ENCODE measurements around the gene RGS6. TPM values are rescaled to one million over a fixed set of nuclear protein-coding genes. Genes with fewer than 3 reads are reported as not detected.

The RGS6 gene
- total RNA-seq, 1 donor from 2014 or later, result not detected

GRCh38 chr14:72594099-72594901, 662.1 kb downstream of the RGS6 start:
- H3K36me3 ChIP-seq (ENCODE audit: control insufficient read depth, insufficient read depth, low read length), result no peaks in the 10 kb centered on the region
- DNase-seq (ENCODE audit: low read depth), result no peak
- H3K4me3 ChIP-seq (ENCODE audit: low read depth, low read length), result no peak overlapping the region
- no peaks in the 10 kb centered on the region for H3K27me3 ChIP-seq (ENCODE audit: control insufficient read depth, insufficient read depth, low read length)
- TF ChIP-seq, protein P1, sequence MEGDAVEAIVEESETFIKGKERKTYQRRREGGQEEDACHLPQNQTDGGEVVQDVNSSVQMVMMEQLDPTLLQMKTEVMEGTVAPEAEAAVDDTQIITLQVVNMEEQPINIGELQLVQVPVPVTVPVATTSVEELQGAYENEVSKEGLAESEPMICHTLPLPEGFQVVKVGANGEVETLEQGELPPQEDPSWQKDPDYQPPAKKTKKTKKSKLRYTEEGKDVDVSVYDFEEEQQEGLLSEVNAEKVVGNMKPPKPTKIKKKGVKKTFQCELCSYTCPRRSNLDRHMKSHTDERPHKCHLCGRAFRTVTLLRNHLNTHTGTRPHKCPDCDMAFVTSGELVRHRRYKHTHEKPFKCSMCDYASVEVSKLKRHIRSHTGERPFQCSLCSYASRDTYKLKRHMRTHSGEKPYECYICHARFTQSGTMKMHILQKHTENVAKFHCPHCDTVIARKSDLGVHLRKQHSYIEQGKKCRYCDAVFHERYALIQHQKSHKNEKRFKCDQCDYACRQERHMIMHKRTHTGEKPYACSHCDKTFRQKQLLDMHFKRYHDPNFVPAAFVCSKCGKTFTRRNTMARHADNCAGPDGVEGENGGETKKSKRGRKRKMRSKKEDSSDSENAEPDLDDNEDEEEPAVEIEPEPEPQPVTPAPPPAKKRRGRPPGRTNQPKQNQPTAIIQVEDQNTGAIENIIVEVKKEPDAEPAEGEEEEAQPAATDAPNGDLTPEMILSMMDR (IDR thresholded peaks at IDR 0.05; ENCODE audit: insufficient read depth, low read length, poor library complexity, severe bottlenecking), result no peak

- no peaks in the 10 kb centered on the region for H3K36me3 ChIP-seq (ENCODE audit: control insufficient read depth, insufficient read depth, low read length)
- DNase-seq (ENCODE audit: low read depth), result no peak
- no peaks in the 10 kb centered on the region for H3K27me3 ChIP-seq (ENCODE audit: control insufficient read depth, insufficient read depth, low read length)
- TF ChIP-seq, protein P1 (IDR thresholded peaks at IDR 0.05; ENCODE audit: insufficient read depth, low read length, poor library complexity, severe bottlenecking), result no peak
- H3K4me3 ChIP-seq (ENCODE audit: low read depth, low read length), result no peak overlapping the region
Observed at GRCh38 chr14:72595152-72595862, 663.1 kb downstream of the RGS6 start.

DNA sequence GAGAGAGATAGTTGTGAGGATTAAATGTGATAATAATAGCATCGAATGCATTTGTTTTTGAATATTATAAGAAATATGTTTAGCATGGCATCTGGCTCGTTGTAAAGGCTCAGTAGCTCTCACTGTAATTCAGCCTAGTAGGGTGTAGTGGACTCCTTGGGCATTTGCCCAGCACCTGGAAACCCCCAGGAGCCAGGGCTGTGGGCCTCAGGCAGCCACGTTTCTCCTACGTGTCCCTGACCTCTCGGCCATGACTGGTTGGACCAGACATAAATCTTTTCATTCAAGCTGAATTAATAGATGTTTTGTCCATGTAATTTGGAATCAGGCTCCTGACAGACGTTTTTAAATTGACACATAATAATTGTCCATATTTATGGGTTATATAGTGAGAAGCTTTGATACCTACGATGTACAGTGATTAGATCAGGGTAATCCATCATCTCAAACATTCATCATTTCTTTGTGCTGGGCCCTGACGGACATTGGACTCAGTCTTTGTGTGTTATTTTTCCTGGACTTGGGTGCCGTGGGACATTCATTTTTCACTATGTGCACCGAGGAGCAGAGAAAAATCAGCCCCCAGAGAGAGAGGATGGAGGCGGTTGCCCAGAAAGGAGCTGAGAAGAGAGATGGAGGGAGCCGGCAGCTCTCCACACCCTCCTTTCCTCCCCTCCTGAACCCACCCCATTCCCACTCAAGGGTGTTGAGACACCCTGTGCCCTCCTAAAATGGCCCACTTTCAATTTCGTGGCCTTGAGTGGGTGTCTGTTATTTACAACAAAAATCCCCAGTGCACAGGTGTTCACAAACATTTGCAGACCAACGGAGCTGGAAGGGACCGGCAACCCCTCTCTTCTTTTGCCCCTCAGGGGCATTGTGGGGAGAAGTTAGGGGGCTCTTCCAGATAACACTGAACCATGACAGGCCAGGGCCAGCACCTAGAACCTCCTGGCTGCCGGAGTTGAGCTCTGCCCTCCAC, 665.3 kb downstream of the RGS6 start:
- TF ChIP-seq, protein P1 (IDR thresholded peaks at IDR 0.05; ENCODE audit: insufficient read depth, low read length, poor library complexity, severe bottlenecking), result no peak

DNA sequence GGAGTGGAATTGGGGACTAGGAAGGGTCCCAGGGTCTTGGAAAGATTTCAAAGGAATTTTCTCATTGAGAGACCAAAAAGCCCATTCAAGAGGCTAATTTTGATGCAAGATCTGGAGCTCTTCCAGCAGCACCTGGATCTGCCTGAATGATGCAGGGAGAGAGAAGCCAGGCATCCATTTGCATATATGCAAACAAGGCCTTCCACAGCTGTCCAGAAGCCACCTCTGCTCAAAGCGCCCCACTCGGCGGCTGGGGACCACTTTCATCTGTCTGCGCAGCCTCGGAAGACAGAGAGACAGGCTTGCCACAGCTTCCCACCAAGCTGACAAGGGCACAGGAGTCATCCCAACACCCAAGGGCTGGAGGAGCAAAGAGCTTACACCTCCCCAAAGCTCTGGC, 666.1 kb downstream of the RGS6 start:
- H3K27me3 ChIP-seq (ENCODE audit: control insufficient read depth, insufficient read depth, low read length), result no peaks in the 10 kb centered on the region

More for the DNA sequence above, 665.3 kb downstream of the RGS6 start:
- no peaks in the 10 kb centered on the region for H3K36me3 ChIP-seq (ENCODE audit: control insufficient read depth, insufficient read depth, low read length)
- no peak for DNase-seq (ENCODE audit: low read depth)
- no peak overlapping the region for H3K4me3 ChIP-seq (ENCODE audit: low read depth, low read length)
- H3K27me3 ChIP-seq (ENCODE audit: control insufficient read depth, insufficient read depth, low read length), result no peaks in the 10 kb centered on the region

More for the DNA sequence above, 666.1 kb downstream of the RGS6 start:
- DNase-seq (ENCODE audit: low read depth), result no peak
- Histone ChIP-seq H3K4me3 (ENCODE audit: low read depth, low read length) (no peak overlapping the region), H3K36me3 (ENCODE audit: control insufficient read depth, insufficient read depth, low read length) (no peaks in the 10 kb centered on the region)
- TF ChIP-seq, protein P1 (IDR thresholded peaks at IDR 0.05; ENCODE audit: insufficient read depth, low read length, poor library complexity, severe bottlenecking), result no peak
